Measurements from ENCODE around the gene RBM23. TPM values are rescaled to one million over a fixed set of nuclear protein-coding genes. Genes with fewer than 3 reads are reported as not detected.

RBM23 gene
- total and polyA plus RNA-seq, 12 donors: 24.0 to 58.1 (median 34.8) TPM

DNA sequence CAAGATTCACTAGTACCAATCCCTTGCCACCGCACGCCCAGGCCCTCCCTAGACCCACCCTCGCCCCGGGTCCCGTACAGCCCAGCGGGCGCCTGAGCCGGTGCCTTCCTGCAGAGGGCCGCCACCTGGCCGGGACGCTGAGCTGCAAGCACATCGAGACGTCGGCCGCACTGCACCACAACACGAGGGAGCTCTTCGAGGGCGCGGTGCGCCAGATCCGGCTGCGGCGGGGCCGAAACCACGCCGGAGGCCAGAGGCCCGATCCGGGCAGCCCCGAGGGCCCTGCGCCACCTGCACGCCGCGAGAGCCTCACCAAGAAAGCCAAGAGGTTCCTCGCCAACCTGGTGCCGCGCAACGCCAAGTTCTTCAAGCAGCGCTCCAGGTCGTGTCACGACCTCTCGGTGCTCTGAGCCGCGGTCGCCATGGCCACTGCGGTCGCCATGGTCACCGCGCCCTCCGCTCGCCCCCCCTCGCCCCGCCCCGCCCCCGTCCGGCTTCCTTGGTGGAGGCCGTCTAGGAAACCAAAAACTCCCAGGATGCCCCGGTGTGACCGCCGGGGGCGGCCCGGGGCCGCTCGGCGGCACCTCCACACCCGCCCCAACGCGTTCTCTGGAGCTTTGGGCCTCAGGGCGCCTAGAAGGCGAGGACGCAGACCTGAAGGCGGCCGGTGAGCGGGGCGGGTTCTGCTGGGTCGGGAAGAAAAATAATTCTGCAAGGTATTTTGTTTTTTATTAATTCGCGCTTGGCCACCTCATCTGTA, 32.3 kb downstream of the RBM23 start:
- DNase-seq: peak; percentile 70 to 77
- Histone ChIP-seq H3K27me3 (peaks cover 0 to 10% (median 3%) of the 10 kb centered on the region in 7 donors), H3K27ac (peak overlapping the region in 7 of 10 donors; percentile 1 to 54 (median 27)), H3K36me3 (no peaks in the 10 kb centered on the region), H3K4me3 (peak overlapping the region; percentile 33 to 67 (median 58)), H3K4me1 (peaks cover 0 to 31% (median 7%) of the 10 kb centered on the region in 9 donors), H3K9me3 (no peaks in the 10 kb centered on the region)
- WGBS, 2 donors: 5% methylated on average over 76 to 77 of the region's 77 CpGs
- ATAC-seq: peak; percentile 77 to 92 (median 80)
- TF ChIP-seq CTCF (IDR thresholded peaks at IDR 0.05): peak in 4 of 9 donors; percentile 6 to 21 (median 14)
- intact Hi-C loops (cut with DNase I): no loop called here

- Histone ChIP-seq H3K9me3 (no peaks in the 10 kb centered on the region), H3K4me1 (peaks cover 0 to 31% (median 7%) of the 10 kb centered on the region in 9 donors), H3K27me3 (peaks cover 0 to 10% (median 3%) of the 10 kb centered on the region in 7 donors), H3K36me3 (no peaks in the 10 kb centered on the region), H3K27ac (no peak overlapping the region), H3K4me3 (peak overlapping the region in 1 of 10 donors; percentile 67)
- ATAC-seq (no peak), DNase-seq (no peak)
- TF ChIP-seq CTCF (IDR thresholded peaks at IDR 0.05): no peak
- intact Hi-C loops (cut with DNase I): no loop called here
- 88 to 89% methylated on average over 21 of the region's 21 CpGs for WGBS, 2 donors
Measured at GRCh38 chr14:22885975-22886374, 33.0 kb downstream of the RBM23 start.

DNA sequence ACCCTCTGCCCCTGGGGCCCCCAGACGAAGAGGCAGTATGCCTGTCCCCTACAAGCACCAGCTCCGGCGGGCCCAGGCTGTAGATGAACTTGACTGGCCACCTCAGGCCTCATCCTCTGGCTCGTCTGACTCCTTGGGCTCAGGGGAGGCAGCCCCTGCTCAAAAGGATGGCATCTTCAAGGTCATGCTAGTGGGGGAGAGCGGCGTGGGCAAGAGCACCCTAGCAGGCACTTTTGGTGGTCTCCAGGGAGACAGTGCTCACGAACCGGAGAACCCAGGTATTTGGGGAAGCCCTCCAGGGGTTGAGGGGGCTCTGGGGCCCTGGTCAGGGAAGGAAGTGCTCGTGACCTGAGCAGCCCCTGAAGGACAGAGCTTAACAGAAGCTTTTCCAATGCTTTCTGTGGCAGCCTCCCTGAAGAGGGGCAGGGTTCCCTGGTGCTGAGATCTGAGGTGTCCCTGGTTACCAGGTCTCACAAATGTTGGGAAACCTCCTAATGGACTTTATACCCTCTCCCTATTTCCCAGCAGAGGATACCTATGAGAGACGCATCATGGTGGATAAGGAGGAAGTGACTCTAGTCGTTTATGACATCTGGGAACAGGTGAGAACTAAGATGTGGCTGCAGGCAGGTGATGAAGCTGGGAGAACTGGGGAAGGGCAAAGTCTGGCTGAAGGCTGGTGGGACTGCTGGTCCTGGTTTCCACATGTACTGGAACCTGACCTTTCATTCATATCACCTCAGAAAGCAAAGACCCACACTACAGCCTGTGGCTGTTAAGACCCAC, 34.0 kb downstream of the RBM23 start:
- H3K4me1 ChIP-seq: peaks cover 0 to 31% (median 7%) of the 10 kb centered on the region in 9 donors
- WGBS, 2 donors: 92 to 94% methylated on average over 11 of the region's 11 CpGs
- intact Hi-C loops (cut with DNase I): no loop called here
- H3K27me3 ChIP-seq: peaks cover 0 to 10% (median 3%) of the 10 kb centered on the region in 7 donors
- no peaks in the 10 kb centered on the region for H3K9me3 ChIP-seq
- peaks cover 0 to under 1% (median 0%) of the 10 kb centered on the region in 9 donors for H3K36me3 ChIP-seq
- H3K4me3 ChIP-seq: no peak overlapping the region
- no peak for TF ChIP-seq CTCF (IDR thresholded peaks at IDR 0.05)
- H3K27ac ChIP-seq: no peak overlapping the region
- no peak for ATAC-seq
- no peak for DNase-seq

DNA sequence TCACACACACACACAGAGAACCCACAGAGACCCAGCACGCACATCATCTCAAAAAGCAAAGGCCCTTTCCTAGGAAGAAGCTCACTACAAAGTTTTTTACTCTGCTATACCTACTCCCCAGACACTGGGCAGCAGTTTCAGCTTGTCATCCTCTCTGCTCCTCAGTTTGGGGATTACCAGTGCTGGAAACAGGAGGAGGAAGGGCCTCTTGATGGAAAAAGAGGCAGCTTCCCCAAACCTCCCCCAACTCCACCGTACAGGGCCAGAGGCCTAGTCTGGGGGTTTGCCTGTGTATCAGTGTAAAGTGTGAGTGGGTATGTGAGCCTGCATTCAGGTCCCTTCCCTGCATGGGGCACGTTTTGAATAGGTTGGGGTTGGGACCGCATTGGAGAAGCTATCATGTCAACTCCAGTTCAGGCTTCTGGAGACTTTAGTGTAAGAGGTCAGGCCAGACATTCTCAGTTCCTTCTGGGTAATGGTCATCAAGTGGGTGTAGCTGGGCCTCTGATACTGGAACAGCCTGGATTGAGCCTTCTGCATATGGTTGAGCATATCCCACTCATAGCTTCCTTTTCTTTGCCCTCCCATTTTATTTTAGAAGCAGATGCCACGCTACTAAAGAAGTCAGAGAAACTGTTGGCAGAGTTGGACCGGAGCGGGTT, 34.7 kb downstream of the RBM23 start:
- Histone ChIP-seq H3K27ac (no peak overlapping the region), H3K4me3 (no peak overlapping the region), H3K4me1 (peaks cover 0 to 31% (median 7%) of the 10 kb centered on the region in 9 donors), H3K36me3 (peaks cover 0 to 7% (median 0%) of the 10 kb centered on the region in 9 donors), H3K9me3 (no peaks in the 10 kb centered on the region), H3K27me3 (peaks cover 0 to 10% (median 3%) of the 10 kb centered on the region in 7 donors)
- ATAC-seq (no peak), DNase-seq (no peak)
- TF ChIP-seq CTCF (IDR thresholded peaks at IDR 0.05): no peak
- intact Hi-C loops (cut with DNase I): no loop called here
- WGBS, 2 donors: 88 to 93% methylated on average over 7 of the region's 7 CpGs
